PC-3 (cell line): ENCODE results near the gene PRDM8. TPM values are rescaled to one million over a fixed set of nuclear protein-coding genes. Genes with fewer than 3 reads are reported as not detected.

Experiments used
- ATAC-seq: fragments of 200-7000 bp; cut with Tn5 transposase; 2 replicates; pipeline ENCODE4 v1.9.1; 2020; ENCODE audit warnings: mild to moderate bottlenecking, moderate library complexity
- BruUV-seq: library from RNA; stranded (reverse); fragments of 400-500 nt; replicated peaks from 2 replicates; lab custom pipeline; 2021; lab: Mats Ljungman, UMichigan
- CTCF ChIA-PET: fragments of 300-600 bp; sonication (Branson Sonifier 250); formaldehyde crosslinking; loops from one replicate; lab custom pipeline; 2022; ENCODE audit warnings: antibody characterized with exemption; lab: Charles Lee
- POLR2A ChIA-PET: fragments of 300-600 bp; sonication (Branson Sonifier 250); formaldehyde crosslinking; loops from one replicate; lab custom pipeline; 2022; ENCODE audit warnings: antibody characterized with exemption; ENCODE audit not compliant: unreplicated experiment; lab: Charles Lee
- DNase-seq: peaks from one replicate; pipeline ENCODE4 v3.0.0-alpha.2; 2015
- H2AFZ ChIP-seq: fragments of 300-600 bp; sonication (generic); 2 replicates; pipeline ENCODE4 v1.6.0; 2016; ENCODE audit warnings: antibody characterized with exemption, low read length
- H3F3A ChIP-seq: fragments of 300-600 bp; sonication (generic); one replicate; pipeline ENCODE4 v1.6.0; 2017; ENCODE audit warnings: antibody characterized with exemption, low read length, control low read depth, mild to moderate bottlenecking; ENCODE audit not compliant: unreplicated experiment
- H3K27ac ChIP-seq: fragments of 300-600 bp; sonication (generic); 2 replicates; pipeline ENCODE4 v1.5.1; 2016; ENCODE audit warnings: mild to moderate bottlenecking, low read length
- H3K27me3 ChIP-seq: fragments of 300-600 bp; sonication (generic); 2 replicates; pipeline ENCODE4 v1.6.1; 2016; ENCODE audit warnings: low read length, mixed read lengths
- H3K36me3 ChIP-seq: fragments of 300-600 bp; sonication (generic); 2 replicates; pipeline ENCODE4 v1.6.1; 2016; ENCODE audit warnings: low read depth, mixed run types, low read length, mixed read lengths
- H3K4me1 ChIP-seq: fragments of 300-600 bp; sonication (generic); 2 replicates; pipeline ENCODE4 v1.5.1; 2016; ENCODE audit warnings: low read length; ENCODE audit not compliant: insufficient read depth
- H3K4me2 ChIP-seq: fragments of 300-600 bp; sonication (generic); 2 replicates; pipeline ENCODE4 v1.6.0; 2016; ENCODE audit warnings: low read length
- H3K4me3 ChIP-seq: fragments of 300-600 bp; sonication (generic); 2 replicates; pipeline ENCODE4 v1.5.1; 2016; ENCODE audit warnings: mild to moderate bottlenecking, low read length, mixed read lengths
- H3K79me2 ChIP-seq: fragments of 300-600 bp; sonication (generic); 2 replicates; pipeline ENCODE4 v1.6.1; 2017; ENCODE audit warnings: low read length, mixed read lengths
- H3K9ac ChIP-seq: fragments of 300-600 bp; sonication (generic); 2 replicates; pipeline ENCODE4 v1.6.0; 2016; ENCODE audit warnings: mild to moderate bottlenecking, low read length
- H3K9me2 ChIP-seq: fragments of 300-600 bp; sonication (generic); replicated peaks from 2 replicates; pipeline ENCODE4 v1.6.1; 2016; ENCODE audit warnings: mixed run types, low read length, mixed read lengths
- H3K9me3 ChIP-seq: fragments of 300-600 bp; sonication (generic); 2 replicates; pipeline ENCODE4 v1.6.1; 2016; ENCODE audit warnings: low read length, mixed read lengths
- H4K20me1 ChIP-seq: fragments of 300-600 bp; sonication (generic); 2 replicates; pipeline ENCODE4 v1.6.1; 2016; ENCODE audit warnings: low read length, mixed read lengths
- EZH2 ChIP-seq: fragments of 300-600 bp; sonication (generic); IDR thresholded peaks from one replicate; pipeline ENCODE4 v1.6.1; 2017; ENCODE audit warnings: antibody characterized with exemption, mild to moderate bottlenecking, low read length; ENCODE audit not compliant: unreplicated experiment
- EZH2phosphoT487 ChIP-seq: fragments of 300-600 bp; sonication (generic); IDR thresholded peaks from 2 replicates; pipeline ENCODE4 v1.6.1; 2018; ENCODE audit warnings: mild to moderate bottlenecking, antibody characterized with exemption, low read length, borderline replicate concordance
- intact Hi-C: fragments of 100-400 bp; cut with micrococcal nuclease; formaldehyde crosslinking; loops from 2 replicates; pipeline ENCODE4 v1.9.0; 2023
- total RNA-seq: library from RNA; depleted of rRNA; stranded (reverse); fragments of >200 nt; gene quantifications from 2 replicates; pipeline ENCODE4 v1.2.3, GENCODE V29; 2014
- TF ChIP-seq, protein P1 (sequence below): fragments of 300-600 bp; sonication (generic); conservative IDR thresholded peaks from 2 replicates; pipeline ENCODE4 v1.5.1; 2017; ENCODE audit warnings: antibody characterized with exemption, low read depth, mild to moderate bottlenecking, low read length

PRDM8 gene
- total RNA-seq, 1 experiment from 2014 or later: 8.9 TPM

GRCh38 chr4:80151981-80152380 is 45.3 kb upstream of the PRDM8 start:
- H3K4me2 ChIP-seq: no peak overlapping the region
- H3K9me3 ChIP-seq: no peaks in the 10 kb centered on the region
- intact Hi-C loops: no loop called here
- ChIA-PET POLR2A (interaction anchor here (0.7 kb wide), 1 partner anchor 11 kb away, joined by 4 read pairs; no protein-coding TSS in a partner anchor), CTCF (no interaction called here)
- no TSS peak for BruUV-seq
- no peak for DNase-seq
- peaks cover 13% of the 10 kb centered on the region for H3K4me1 ChIP-seq
- TF ChIP-seq EZH2phosphoT487 (no peak), EZH2 (no peak)
- TF ChIP-seq, protein P1, sequence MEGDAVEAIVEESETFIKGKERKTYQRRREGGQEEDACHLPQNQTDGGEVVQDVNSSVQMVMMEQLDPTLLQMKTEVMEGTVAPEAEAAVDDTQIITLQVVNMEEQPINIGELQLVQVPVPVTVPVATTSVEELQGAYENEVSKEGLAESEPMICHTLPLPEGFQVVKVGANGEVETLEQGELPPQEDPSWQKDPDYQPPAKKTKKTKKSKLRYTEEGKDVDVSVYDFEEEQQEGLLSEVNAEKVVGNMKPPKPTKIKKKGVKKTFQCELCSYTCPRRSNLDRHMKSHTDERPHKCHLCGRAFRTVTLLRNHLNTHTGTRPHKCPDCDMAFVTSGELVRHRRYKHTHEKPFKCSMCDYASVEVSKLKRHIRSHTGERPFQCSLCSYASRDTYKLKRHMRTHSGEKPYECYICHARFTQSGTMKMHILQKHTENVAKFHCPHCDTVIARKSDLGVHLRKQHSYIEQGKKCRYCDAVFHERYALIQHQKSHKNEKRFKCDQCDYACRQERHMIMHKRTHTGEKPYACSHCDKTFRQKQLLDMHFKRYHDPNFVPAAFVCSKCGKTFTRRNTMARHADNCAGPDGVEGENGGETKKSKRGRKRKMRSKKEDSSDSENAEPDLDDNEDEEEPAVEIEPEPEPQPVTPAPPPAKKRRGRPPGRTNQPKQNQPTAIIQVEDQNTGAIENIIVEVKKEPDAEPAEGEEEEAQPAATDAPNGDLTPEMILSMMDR: no peak
- H3K27ac ChIP-seq: no peak overlapping the region
- no peak overlapping the region for H3K9ac ChIP-seq
- no peaks in the 10 kb centered on the region for H3K36me3 ChIP-seq
- no peak overlapping the region for H2AFZ ChIP-seq
- H3F3A ChIP-seq: no peaks in the 10 kb centered on the region
- H4K20me1 ChIP-seq: no peaks in the 10 kb centered on the region
- no peak overlapping the region for H3K4me3 ChIP-seq
- no peak for ATAC-seq
- no peaks in the 10 kb centered on the region for H3K27me3 ChIP-seq
- no peaks in the 10 kb centered on the region for H3K79me2 ChIP-seq
- no peaks in the 10 kb centered on the region for H3K9me2 ChIP-seq

DNA sequence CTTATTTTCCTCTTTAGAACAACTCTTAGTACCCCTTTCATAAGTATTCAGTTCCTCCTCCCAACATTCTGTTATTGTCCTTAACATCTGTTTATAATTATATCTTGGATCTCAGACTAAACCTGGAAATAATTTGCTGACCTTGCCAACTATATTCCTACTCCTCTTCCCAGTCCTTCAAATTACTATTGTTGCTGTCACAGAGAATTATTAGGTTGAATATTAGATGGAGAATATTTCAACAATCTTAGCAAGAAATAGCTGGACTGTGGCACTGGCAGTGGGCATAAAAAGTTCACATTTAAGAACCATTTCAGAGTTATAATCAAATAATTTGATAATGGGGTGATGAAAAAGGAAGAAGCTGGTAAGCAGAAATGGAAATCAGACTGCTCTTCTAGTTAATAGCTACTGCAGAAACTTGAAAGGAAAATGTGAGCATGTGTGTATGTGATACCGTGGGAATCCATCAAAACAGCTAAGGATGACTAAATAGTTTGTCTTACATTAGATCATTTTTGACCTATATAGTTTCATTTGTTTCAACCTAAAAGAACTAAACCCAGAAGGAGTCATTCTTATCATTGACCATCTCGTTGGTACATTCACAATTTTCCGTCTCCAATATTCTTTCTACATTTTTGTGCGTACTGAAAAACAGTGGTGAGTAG is 43.3 kb upstream of the PRDM8 start:
- Histone ChIP-seq H3K4me3 (no peak overlapping the region), H3K9me2 (no peaks in the 10 kb centered on the region), H3K79me2 (no peaks in the 10 kb centered on the region), H3K27ac (peak overlapping the region; percentile 58), H3K9ac (peak overlapping the region; percentile 44; the same call in 1 of the 2 replicates), H3K27me3 (no peaks in the 10 kb centered on the region), H3K36me3 (no peaks in the 10 kb centered on the region), H3K9me3 (no peaks in the 10 kb centered on the region), H4K20me1 (no peaks in the 10 kb centered on the region), H2AFZ (no peak overlapping the region), H3F3A (no peaks in the 10 kb centered on the region), H3K4me1 (peaks cover 13% of the 10 kb centered on the region), H3K4me2 (no peak overlapping the region)
- ATAC-seq (no peak), DNase-seq (no peak)
- POLR2A ChIA-PET: no interaction called here
- CTCF ChIA-PET: no interaction called here
- intact Hi-C loops: no loop called here
- TF ChIP-seq EZH2phosphoT487 (no peak), EZH2 (no peak)
- TF ChIP-seq, protein P1: no peak
- BruUV-seq: no TSS peak

GRCh38 chr4:80154545-80154933 is 42.8 kb upstream of the PRDM8 start:
- H3K9me2 ChIP-seq: no peaks in the 10 kb centered on the region
- peaks cover 13% of the 10 kb centered on the region for H3K4me1 ChIP-seq
- ChIA-PET CTCF (no interaction called here), POLR2A (no interaction called here)
- no peaks in the 10 kb centered on the region for H3K36me3 ChIP-seq
- H3K4me3 ChIP-seq: no peak overlapping the region
- peak overlapping the region; percentile 58 for H3K27ac ChIP-seq
- H4K20me1 ChIP-seq: no peaks in the 10 kb centered on the region
- intact Hi-C loops: no loop called here
- no peaks in the 10 kb centered on the region for H3K27me3 ChIP-seq
- no peaks in the 10 kb centered on the region for H3K9me3 ChIP-seq
- no peak overlapping the region for H2AFZ ChIP-seq
- ATAC-seq: no peak
- no peaks in the 10 kb centered on the region for H3F3A ChIP-seq
- H3K79me2 ChIP-seq: no peaks in the 10 kb centered on the region
- peak overlapping the region; percentile 44 for H3K9ac ChIP-seq
- no peak for DNase-seq
- no TSS peak for BruUV-seq
- H3K4me2 ChIP-seq: no peak overlapping the region
- TF ChIP-seq EZH2phosphoT487: no peak
- TF ChIP-seq, protein P1: no peak
- no peak for TF ChIP-seq EZH2
